ENCODE measurements around the gene PLEKHA6.

Gene PLEKHA6

GRCh38 chr1:204353213-204353910 lies 6.4 kb downstream of the PLEKHA6 start:
- no peaks in the 10 kb centered on the region for H3K4me1 ChIP-seq (ENCODE audit: control insufficient read depth, low read length)

GRCh38 chr1:204350857-204351573 lies 8.7 kb downstream of the PLEKHA6 start:
- Histone ChIP-seq H3K4me3 (ENCODE audit: low read length) (no peak overlapping the region), H3K9me3 (ENCODE audit: control insufficient read depth, insufficient read depth, low read length) (no peaks in the 10 kb centered on the region), H3K4me2 (ENCODE audit: low read length) (no peak overlapping the region), H4K20me1 (ENCODE audit: control insufficient read depth, insufficient read depth, low read depth, low read length) (no peaks in the 10 kb centered on the region), H3K9me2 (replicated peaks; ENCODE audit: control insufficient read depth, low read length) (no peaks in the 10 kb centered on the region), H3K4me1 (ENCODE audit: control insufficient read depth, low read length) (no peaks in the 10 kb centered on the region), H3K79me2 (ENCODE audit: control insufficient read depth, low read length) (no peaks in the 10 kb centered on the region), H3K27me3 (ENCODE audit: control insufficient read depth, low read length) (peaks cover 3% of the 10 kb centered on the region; the same call in 1 of the 2 replicates), H3F3A (ENCODE audit: control insufficient read depth, insufficient read depth) (no peaks in the 10 kb centered on the region), H3K27ac (ENCODE audit: low read depth, low read length) (no peak overlapping the region), H3K36me3 (ENCODE audit: control insufficient read depth, low read length) (no peaks in the 10 kb centered on the region)
- no peak for TF ChIP-seq CTCF (IDR thresholded peaks at IDR 0.05; ENCODE audit: low read depth, low read length, poor library complexity, severe bottlenecking)

More at GRCh38 chr1:204353213-204353910, 6.4 kb downstream of the PLEKHA6 start:
- H4K20me1 ChIP-seq (ENCODE audit: control insufficient read depth, insufficient read depth, low read depth, low read length): no peaks in the 10 kb centered on the region
- H3K9me2 ChIP-seq (replicated peaks; ENCODE audit: control insufficient read depth, low read length): no peaks in the 10 kb centered on the region
- H3K4me3 ChIP-seq (ENCODE audit: low read length): no peak overlapping the region
- H3K9me3 ChIP-seq (ENCODE audit: control insufficient read depth, insufficient read depth, low read length): no peaks in the 10 kb centered on the region
- peaks cover 13% of the 10 kb centered on the region; the same call in 1 of the 2 replicates for H3K27me3 ChIP-seq (ENCODE audit: control insufficient read depth, low read length)
- H3K4me2 ChIP-seq (ENCODE audit: low read length): no peak overlapping the region
- TF ChIP-seq EZH2phosphoT487 (IDR thresholded peaks at IDR 0.05; ENCODE audit: borderline replicate concordance, low read length): no peak
- no peak for TF ChIP-seq CTCF (IDR thresholded peaks at IDR 0.05; ENCODE audit: low read depth, low read length, poor library complexity, severe bottlenecking)
- no peaks in the 10 kb centered on the region for H3K79me2 ChIP-seq (ENCODE audit: control insufficient read depth, low read length)
- H3K27ac ChIP-seq (ENCODE audit: low read depth, low read length): no peak overlapping the region
- no peaks in the 10 kb centered on the region for H3K36me3 ChIP-seq (ENCODE audit: control insufficient read depth, low read length)
- H3F3A ChIP-seq (ENCODE audit: control insufficient read depth, insufficient read depth): no peaks in the 10 kb centered on the region

GRCh38 chr1:204350312-204350711 lies 9.4 kb downstream of the PLEKHA6 start:
- TF ChIP-seq EZH2phosphoT487 (IDR thresholded peaks at IDR 0.05; ENCODE audit: borderline replicate concordance, low read length) (no peak), CTCF (IDR thresholded peaks at IDR 0.05; ENCODE audit: low read depth, low read length, poor library complexity, severe bottlenecking) (no peak)
- H4K20me1 ChIP-seq (ENCODE audit: control insufficient read depth, insufficient read depth, low read depth, low read length): no peaks in the 10 kb centered on the region
- H3K27ac ChIP-seq (ENCODE audit: low read depth, low read length): no peak overlapping the region
- no peaks in the 10 kb centered on the region for H3K9me3 ChIP-seq (ENCODE audit: control insufficient read depth, insufficient read depth, low read length)
- no peak overlapping the region for H3K4me2 ChIP-seq (ENCODE audit: low read length)
- no peaks in the 10 kb centered on the region for H3K36me3 ChIP-seq (ENCODE audit: control insufficient read depth, low read length)
- no peak overlapping the region for H3K4me3 ChIP-seq (ENCODE audit: low read length)
- H3K9me2 ChIP-seq (replicated peaks; ENCODE audit: control insufficient read depth, low read length): no peaks in the 10 kb centered on the region
- no peaks in the 10 kb centered on the region for H3K79me2 ChIP-seq (ENCODE audit: control insufficient read depth, low read length)
- H3K4me1 ChIP-seq (ENCODE audit: control insufficient read depth, low read length): no peaks in the 10 kb centered on the region
- H3K27me3 ChIP-seq (ENCODE audit: control insufficient read depth, low read length): peaks cover 3% of the 10 kb centered on the region; the same call in 1 of the 2 replicates
- H3F3A ChIP-seq (ENCODE audit: control insufficient read depth, insufficient read depth): no peaks in the 10 kb centered on the region

All from DOHH2 (cell line).